ENCODE data around the gene PIGN. TPM values are rescaled to one million over a fixed set of nuclear protein-coding genes. Genes with fewer than 3 reads are reported as not detected.

PIGN gene
- total RNA-seq, 1 experiment from 2014 or later: 30.9 TPM

GRCh38 chr18:62037989-62038778 is 148.7 kb downstream of the PIGN start:
- no peak for DNase-seq

More at GRCh38 chr18:62037989-62038778, 148.7 kb downstream of the PIGN start:
- no peak overlapping the region for H3K4ac ChIP-seq (ENCODE audit: low read depth, low read length)
- no peak overlapping the region for H2BK120ac ChIP-seq (ENCODE audit: low read depth, low read length, poor library complexity, severe bottlenecking)
- WGBS (ENCODE audit: extremely low coverage, insufficient read length, low lambda C conversion rate): no CpG with 5 or more reads among the region's 6 CpGs
- no peak overlapping the region for H2AFZ ChIP-seq (ENCODE audit: low read length)
- Mint-ChIP-seq H3K27me3 (ENCODE audit: low read depth) (no peaks in the 10 kb centered on the region), H3K36me3 (ENCODE audit: insufficient read depth in 1 of 3, low read depth in 3 of 3) (no peaks in the 10 kb centered on the region), H3K4me3 (no peak overlapping the region), H3K27ac (no peak overlapping the region), H3K9me3 (no peaks in the 10 kb centered on the region), H3K4me1 (no peaks in the 10 kb centered on the region)
- H3K4me1 ChIP-seq (ENCODE audit: insufficient read depth, low read length): no peaks in the 10 kb centered on the region
- no peak overlapping the region for H2BK20ac ChIP-seq (ENCODE audit: low read depth, low read length, poor library complexity, severe bottlenecking)
- no peak overlapping the region for H2BK12ac ChIP-seq (ENCODE audit: insufficient read length, low read depth, low read length)
- H3K4me2 ChIP-seq (ENCODE audit: insufficient read depth, insufficient read length, low read length): no peak overlapping the region
- no peak overlapping the region for H3K56ac ChIP-seq (ENCODE audit: insufficient read length, low read depth, low read length)
- H3K14ac ChIP-seq (ENCODE audit: insufficient read depth, low read length): no peak overlapping the region
- no peak overlapping the region for H3K9ac ChIP-seq (ENCODE audit: extremely low read depth, insufficient read length, low read length)
- no peaks in the 10 kb centered on the region for H4K20me1 ChIP-seq (ENCODE audit: control insufficient read depth, insufficient read depth, insufficient read length)
- no peak overlapping the region for H3K23ac ChIP-seq (ENCODE audit: insufficient read length, low read depth, low read length)
- no peaks in the 10 kb centered on the region for H3K23me2 ChIP-seq (ENCODE audit: insufficient read length, low read depth, low read length, poor library complexity, severe bottlenecking)
- H2BK5ac ChIP-seq (ENCODE audit: insufficient read length, low read length): no peak overlapping the region
- no peak for TF ChIP-seq CTCF (conservative IDR thresholded peaks at IDR 0.05)
- H3K18ac ChIP-seq (ENCODE audit: insufficient read length, low read depth, low read length): no peak overlapping the region
- no peaks in the 10 kb centered on the region for H3K9me3 ChIP-seq (ENCODE audit: control insufficient read depth, low read depth, low read length)
- no peak overlapping the region for H4K8ac ChIP-seq (replicated peaks; ENCODE audit: insufficient read length, low read depth, low read length)
- H3K27ac ChIP-seq (ENCODE audit: insufficient read length, low read depth, low read length): no peak overlapping the region
- H4K5ac ChIP-seq (ENCODE audit: insufficient read length, low read depth, low read length): peak overlapping the region; percentile 63
- no peaks in the 10 kb centered on the region for H3K27me3 ChIP-seq (ENCODE audit: insufficient read depth, low read length)
- no peak overlapping the region for H2AK5ac ChIP-seq (ENCODE audit: insufficient read length, low read length)
- H3K79me1 ChIP-seq (ENCODE audit: insufficient read depth, low read depth, low read length, poor library complexity, severe bottlenecking): no peaks in the 10 kb centered on the region
- H3K79me2 ChIP-seq (ENCODE audit: insufficient read depth, low read length): no peaks in the 10 kb centered on the region
- no peak overlapping the region for H4K91ac ChIP-seq (ENCODE audit: insufficient read length, low read depth, low read length)
- H2BK15ac ChIP-seq (ENCODE audit: low read depth, low read length): no peak overlapping the region
- no peak overlapping the region for H3T11ph ChIP-seq (ENCODE audit: low read length)

Data from H9 (cell line).